GM12878 (cell line): Measurements from ENCODE around the gene YDJC. TPM values are rescaled to one million over a fixed set of nuclear protein-coding genes. Genes with fewer than 3 reads are reported as not detected.

Source experiments
- ATAC-seq: fragments of 200-7000 bp; cut with Tn5 transposase; 3 replicates; pipeline ENCODE4 v1.9.1; 2020; ENCODE audit warnings: mild to moderate bottlenecking, moderate library complexity
- BruUV-seq: library from RNA; stranded (reverse); fragments of 400-500 nt; replicated peaks from 2 replicates; lab custom pipeline; 2021; lab: Mats Ljungman, UMichigan
- CTCF ChIA-PET: fragments of 300-600 bp; sonication (Branson Sonifier 250); formaldehyde crosslinking; extraction: SDS; loops from one replicate; lab custom pipeline; 2021; ENCODE audit warnings: inconsistent platforms; lab: Yijun Ruan, JAX
- POLR2A ChIA-PET: fragments of 350-600 bp; formaldehyde crosslinking; extraction: SDS; loops from one replicate; lab custom pipeline; 2021; ENCODE audit warnings: inconsistent platforms; lab: Charles Lee
- RAD21 ChIA-PET: fragments of 300-600 bp; sonication (Branson Sonifier 250); formaldehyde crosslinking; loops from one replicate; lab custom pipeline; 2023; ENCODE audit warnings: antibody characterized with exemption; ENCODE audit not compliant: unreplicated experiment; lab: Charles Lee
- SMC1A ChIA-PET: fragments of 300-600 bp; sonication (Branson Sonifier 250); formaldehyde crosslinking; loops from one replicate; lab custom pipeline; 2023; ENCODE audit not compliant: unreplicated experiment, uncharacterized antibody; lab: Charles Lee
- DNase-seq: peaks from one replicate; pipeline ENCODE4 v3.0.0-alpha.2; 2011; ENCODE audit warnings: low read depth, low spot score
- FAIRE-seq: peaks from 3 replicates; lab custom pipeline; 2011; peaks lifted over from hg19 to GRCh38; lab: Jason Lieb, UNC
- H2AFZ ChIP-seq: 2 replicates; pipeline ENCODE4 v1.6.0; 2011; ENCODE audit warnings: low read depth, low read length, control low read depth; ENCODE audit not compliant: control insufficient read depth
- H3K27ac ChIP-seq: 2 replicates; pipeline ENCODE4 v1.5.1; 2011; ENCODE audit warnings: control low read depth; ENCODE audit not compliant: control insufficient read depth, insufficient read depth
- H3K27me3 ChIP-seq, 2 experiments: replicated peaks in 1 of 2; 2 replicates each; pipeline versions ENCODE4 v1.6.0 to v1.6.1; 2011; ENCODE audit warnings: low read length in 1 of 2; ENCODE audit not compliant: control insufficient read depth in 2 of 2, insufficient read depth in 2 of 2
- H3K36me3 ChIP-seq, 2 experiments: 2 replicates each; pipeline ENCODE4 v1.5.1; 2011; ENCODE audit warnings: low read length in 1 of 2; ENCODE audit not compliant: control insufficient read depth in 2 of 2, insufficient read depth in 2 of 2
- H3K4me1 ChIP-seq: 2 replicates; pipeline ENCODE4 v1.6.1; 2011; ENCODE audit warnings: mild to moderate bottlenecking, low read length, moderate library complexity, mixed read lengths; ENCODE audit not compliant: control insufficient read depth, insufficient read depth
- H3K4me2 ChIP-seq: 2 replicates; pipeline ENCODE4 v1.6.0; 2011; ENCODE audit warnings: control low read depth; ENCODE audit not compliant: control insufficient read depth, insufficient read depth
- H3K4me3 ChIP-seq: fragments of 200-600 bp; sonication (generic); 2 replicates; pipeline ENCODE4 v1.5.1; 2016
- H3K79me2 ChIP-seq: 2 replicates; pipeline ENCODE4 v1.6.0; 2011; ENCODE audit warnings: low read length; ENCODE audit not compliant: control insufficient read depth, insufficient read depth
- H3K9ac ChIP-seq: 2 replicates; pipeline ENCODE4 v1.8.0; 2011; ENCODE audit warnings: low read length, control low read depth, mixed read lengths; ENCODE audit not compliant: control insufficient read depth, insufficient read depth
- H3K9me3 ChIP-seq: replicated peaks from 3 replicates; pipeline ENCODE4 v1.5.1; 2011; ENCODE audit warnings: mild to moderate bottlenecking, low read length; ENCODE audit not compliant: control insufficient read depth, insufficient read depth
- H4K20me1 ChIP-seq: 2 replicates; pipeline ENCODE4 v1.6.0; 2011; ENCODE audit not compliant: control insufficient read depth, insufficient read depth
- MEF2A ChIP-seq: IDR thresholded peaks from 2 replicates; pipeline ENCODE4 v1.6.1; 2011; ENCODE audit warnings: low read depth, mild to moderate bottlenecking, low read length, moderate library complexity; ENCODE audit not compliant: insufficient read depth
- MYC ChIP-seq: IDR thresholded peaks from 2 replicates; pipeline ENCODE4 v1.6.1; 2011; ENCODE audit warnings: mild to moderate bottlenecking, low read length, moderate library complexity, inconsistent platforms; ENCODE audit not compliant: insufficient read depth, insufficient replicate concordance, insufficient read length, severe bottlenecking
- SPI1 ChIP-seq: IDR thresholded peaks from 2 replicates; pipeline ENCODE4 v1.6.1; 2011; ENCODE audit warnings: low read depth, mild to moderate bottlenecking, low read length, moderate library complexity, borderline replicate concordance; ENCODE audit not compliant: insufficient read depth
- ZNF217 ChIP-seq: fragments of 450-650 bp; IDR thresholded peaks from 2 replicates; pipeline ENCODE4 v1.6.1; 2017; ENCODE audit warnings: antibody characterized with exemption, mild to moderate bottlenecking
- ZNF274 ChIP-seq: IDR thresholded peaks from one replicate; pipeline ENCODE4 v1.8.0; 2011; ENCODE audit not compliant: insufficient read length, insufficient read depth
- WGBS: methylation state at CpG from one replicate; pipeline ENCODE4 v1.1.6; 2016; ENCODE audit warnings: low lambda C conversion rate; ENCODE audit not compliant: insufficient replicate concordance, insufficient coverage; ENCODE audit errors: missing lambda C conversion rate; 5-methylcytosine and 5-hydroxymethylcytosine counted together
- in situ Hi-C: fragments of 300-500 bp; cut with MboI; formaldehyde crosslinking; loops from 9 replicates; pipeline ENCODE4 v1.14.3; 2018; ENCODE audit warnings: mixed read lengths
- intact Hi-C: fragments of 100-400 bp; cut with micrococcal nuclease; formaldehyde crosslinking; loops from one replicate; pipeline ENCODE4 v1.14.2; 2022; ENCODE audit not compliant: unreplicated experiment
- polyA plus RNA-seq, 11 experiments: library from polyadenylated mRNA; depleted of rRNA in 4 of 11; unstranded in 6 of 11; stranded (reverse) in 5 of 11; fragments of >200 nt; fragmentation: Nextera tagmentation in 4 of 11; fragmentation: Illumina TruSeq in 1 of 11; extraction: Ambion mirVana in 4 of 11; extraction: Trizol in 1 of 11; gene quantifications; 1 replicate in 1 of 11; 2 replicates in 10 of 11; pipeline versions ENCODE4 v1.2.1 to v1.2.3, GENCODE V29; 2011 to 2016; ENCODE audit warnings: inconsistent platforms in 2 of 11, missing spikeins in 2 of 11, low read depth in 1 of 11
- total RNA-seq, 4 experiments: library from RNA; depleted of rRNA in 3 of 4; stranded (reverse); fragments of >200 nt in 3 of 4; fragmentation: Illumina TruSeq in 1 of 4; extraction: Trizol in 1 of 4; gene quantifications; 2 replicates each; pipeline versions ENCODE4 v1.2.1 to v1.2.3, GENCODE V29; 2013 to 2021
- TF ChIP-seq, protein P1 (sequence below): fragments of 450-650 bp; IDR thresholded peaks from 2 replicates; pipeline ENCODE4 v1.6.1; 2017; ENCODE audit warnings: mild to moderate bottlenecking, moderate library complexity
- TF ChIP-seq, protein P2 (sequence below), 3 experiments: IDR thresholded peaks in 2 of 3; conservative IDR thresholded peaks in 1 of 3; 2 replicates each; pipeline ENCODE4 v1.5.1; 2011; ENCODE audit warnings: low read depth in 3 of 3, low read length in 3 of 3, mild to moderate bottlenecking in 3 of 3, control low read depth in 2 of 3, moderate library complexity in 2 of 3, inconsistent platforms in 1 of 3, mixed read lengths in 1 of 3; ENCODE audit not compliant: control insufficient read depth in 2 of 3, insufficient read depth in 1 of 3; ENCODE audit errors: extremely low read depth in 1 of 3
- TF ChIP-seq, protein P3 (sequence below): fragments of 450-650 bp; IDR thresholded peaks from 2 replicates; pipeline ENCODE4 v1.6.1; 2016; ENCODE audit warnings: mild to moderate bottlenecking, moderate library complexity, borderline replicate concordance

The YDJC gene
- total and polyA plus RNA-seq, 10 of the 15 experiments (the other 5 are each of a cell fraction or from before 2014, with no cell fraction given): 1.00 to 77.6 (median 38.4) TPM

DNA sequence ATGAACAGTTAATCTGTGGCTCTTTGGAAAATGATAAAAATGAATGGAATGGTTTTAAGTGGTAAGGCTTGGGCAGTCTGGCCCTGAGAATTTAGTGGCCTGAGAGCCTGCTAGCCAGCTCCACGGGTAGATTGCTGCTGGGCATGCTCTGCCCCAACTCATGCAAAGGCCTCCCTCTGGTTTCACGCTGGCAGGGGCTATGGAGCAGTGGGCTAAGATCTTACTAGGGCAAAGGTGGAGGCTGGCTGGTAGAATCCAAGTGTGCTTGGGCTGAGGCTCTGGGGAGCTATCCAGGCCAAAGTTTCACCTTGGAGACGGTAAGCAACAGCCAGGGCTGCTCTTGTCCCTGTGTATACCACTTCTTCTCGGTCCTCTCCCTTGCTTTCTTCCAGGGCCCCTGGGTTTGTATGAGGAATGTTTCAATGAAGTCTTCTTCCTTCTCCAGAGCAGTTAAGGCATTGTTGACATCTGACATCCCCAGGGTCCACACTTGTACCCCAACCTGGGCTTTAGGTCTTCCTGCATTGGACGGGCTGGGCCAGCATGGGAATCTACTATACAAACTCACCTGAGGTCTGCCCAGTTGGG is 34.9 kb downstream of the YDJC start (continued):
- TF ChIP-seq, protein P1, sequence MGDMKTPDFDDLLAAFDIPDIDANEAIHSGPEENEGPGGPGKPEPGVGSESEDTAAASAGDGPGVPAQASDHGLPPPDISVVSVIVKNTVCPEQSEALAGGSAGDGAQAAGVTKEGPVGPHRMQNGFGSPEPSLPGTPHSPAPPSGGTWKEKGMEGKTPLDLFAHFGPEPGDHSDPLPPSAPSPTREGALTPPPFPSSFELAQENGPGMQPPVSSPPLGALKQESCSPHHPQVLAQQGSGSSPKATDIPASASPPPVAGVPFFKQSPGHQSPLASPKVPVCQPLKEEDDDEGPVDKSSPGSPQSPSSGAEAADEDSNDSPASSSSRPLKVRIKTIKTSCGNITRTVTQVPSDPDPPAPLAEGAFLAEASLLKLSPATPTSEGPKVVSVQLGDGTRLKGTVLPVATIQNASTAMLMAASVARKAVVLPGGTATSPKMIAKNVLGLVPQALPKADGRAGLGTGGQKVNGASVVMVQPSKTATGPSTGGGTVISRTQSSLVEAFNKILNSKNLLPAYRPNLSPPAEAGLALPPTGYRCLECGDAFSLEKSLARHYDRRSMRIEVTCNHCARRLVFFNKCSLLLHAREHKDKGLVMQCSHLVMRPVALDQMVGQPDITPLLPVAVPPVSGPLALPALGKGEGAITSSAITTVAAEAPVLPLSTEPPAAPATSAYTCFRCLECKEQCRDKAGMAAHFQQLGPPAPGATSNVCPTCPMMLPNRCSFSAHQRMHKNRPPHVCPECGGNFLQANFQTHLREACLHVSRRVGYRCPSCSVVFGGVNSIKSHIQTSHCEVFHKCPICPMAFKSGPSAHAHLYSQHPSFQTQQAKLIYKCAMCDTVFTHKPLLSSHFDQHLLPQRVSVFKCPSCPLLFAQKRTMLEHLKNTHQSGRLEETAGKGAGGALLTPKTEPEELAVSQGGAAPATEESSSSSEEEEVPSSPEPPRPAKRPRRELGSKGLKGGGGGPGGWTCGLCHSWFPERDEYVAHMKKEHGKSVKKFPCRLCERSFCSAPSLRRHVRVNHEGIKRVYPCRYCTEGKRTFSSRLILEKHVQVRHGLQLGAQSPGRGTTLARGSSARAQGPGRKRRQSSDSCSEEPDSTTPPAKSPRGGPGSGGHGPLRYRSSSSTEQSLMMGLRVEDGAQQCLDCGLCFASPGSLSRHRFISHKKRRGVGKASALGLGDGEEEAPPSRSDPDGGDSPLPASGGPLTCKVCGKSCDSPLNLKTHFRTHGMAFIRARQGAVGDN: no peak
- TF ChIP-seq ZNF274: no peak
- TF ChIP-seq ZNF217: no peak
- TF ChIP-seq MEF2A: no peak
- TF ChIP-seq MYC: no peak
- TF ChIP-seq SPI1: no peak

DNA sequence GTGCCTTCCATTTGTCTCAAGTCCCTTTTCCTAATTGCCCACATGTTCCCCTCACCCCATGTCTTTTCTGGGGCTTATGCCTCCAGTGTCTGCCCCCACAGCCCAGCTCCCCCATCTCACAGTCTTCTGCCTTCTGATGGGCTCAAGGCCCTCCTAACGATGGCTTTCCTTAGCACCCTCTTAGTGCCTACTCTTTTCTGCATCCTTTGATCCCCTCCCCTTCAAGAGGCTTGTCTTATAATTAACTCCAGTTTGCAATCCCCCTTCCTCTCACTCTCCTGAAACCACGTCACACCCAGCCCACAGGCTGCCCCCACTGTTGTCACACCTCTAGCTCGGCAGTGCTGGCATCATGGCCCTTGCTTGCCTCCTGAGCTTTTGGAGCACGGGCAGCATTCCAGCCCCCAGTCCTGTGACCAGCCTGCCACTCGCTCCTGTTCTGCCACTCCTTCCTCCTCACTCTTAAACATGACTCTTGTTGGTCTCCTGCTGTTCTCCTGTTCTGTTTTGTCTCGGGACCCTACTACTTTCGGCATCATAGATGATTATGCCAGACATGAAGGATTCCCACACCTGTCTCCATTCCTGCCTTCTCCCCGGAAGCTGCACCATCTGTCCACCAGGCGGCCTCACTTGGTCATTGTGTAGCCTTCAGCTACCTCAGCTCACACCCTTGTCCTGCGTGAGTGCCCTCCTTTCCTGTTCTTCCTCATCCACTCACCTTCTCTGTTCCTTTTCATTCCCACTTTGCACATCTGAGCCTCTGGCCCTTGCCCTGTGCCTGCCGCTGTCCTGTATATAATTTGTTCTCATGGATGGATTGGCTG is 36.2 kb downstream of the YDJC start:
- H4K20me1 ChIP-seq: peaks cover 15% of the 10 kb centered on the region
- POLR2A ChIA-PET: no interaction called here
- H3K36me3 ChIP-seq: peaks cover 31 to 32% of the 10 kb centered on the region in 2 experiments
- SMC1A ChIA-PET: interaction anchor here (0.9 to 1.1 kb wide), 2 partner anchors 35 to 58 kb away, joined by 3 read pairs; no protein-coding TSS in a partner anchor
- TF ChIP-seq, protein P2, sequence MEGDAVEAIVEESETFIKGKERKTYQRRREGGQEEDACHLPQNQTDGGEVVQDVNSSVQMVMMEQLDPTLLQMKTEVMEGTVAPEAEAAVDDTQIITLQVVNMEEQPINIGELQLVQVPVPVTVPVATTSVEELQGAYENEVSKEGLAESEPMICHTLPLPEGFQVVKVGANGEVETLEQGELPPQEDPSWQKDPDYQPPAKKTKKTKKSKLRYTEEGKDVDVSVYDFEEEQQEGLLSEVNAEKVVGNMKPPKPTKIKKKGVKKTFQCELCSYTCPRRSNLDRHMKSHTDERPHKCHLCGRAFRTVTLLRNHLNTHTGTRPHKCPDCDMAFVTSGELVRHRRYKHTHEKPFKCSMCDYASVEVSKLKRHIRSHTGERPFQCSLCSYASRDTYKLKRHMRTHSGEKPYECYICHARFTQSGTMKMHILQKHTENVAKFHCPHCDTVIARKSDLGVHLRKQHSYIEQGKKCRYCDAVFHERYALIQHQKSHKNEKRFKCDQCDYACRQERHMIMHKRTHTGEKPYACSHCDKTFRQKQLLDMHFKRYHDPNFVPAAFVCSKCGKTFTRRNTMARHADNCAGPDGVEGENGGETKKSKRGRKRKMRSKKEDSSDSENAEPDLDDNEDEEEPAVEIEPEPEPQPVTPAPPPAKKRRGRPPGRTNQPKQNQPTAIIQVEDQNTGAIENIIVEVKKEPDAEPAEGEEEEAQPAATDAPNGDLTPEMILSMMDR (IDR thresholded peaks at IDR 0.05 in 2 of 3, conservative IDR thresholded peaks at IDR 0.05 in 1 of 3; ENCODE audit: control insufficient read depth in 2 of 3, extremely low read depth in 1 of 3, insufficient read depth in 1 of 3, low read depth in 3 of 3, low read length in 3 of 3): 0 out of 6 replicates have a peak, but pooled peaks of 1 of the 3 experiments have one; percentile 7
- TF ChIP-seq, protein P3, sequence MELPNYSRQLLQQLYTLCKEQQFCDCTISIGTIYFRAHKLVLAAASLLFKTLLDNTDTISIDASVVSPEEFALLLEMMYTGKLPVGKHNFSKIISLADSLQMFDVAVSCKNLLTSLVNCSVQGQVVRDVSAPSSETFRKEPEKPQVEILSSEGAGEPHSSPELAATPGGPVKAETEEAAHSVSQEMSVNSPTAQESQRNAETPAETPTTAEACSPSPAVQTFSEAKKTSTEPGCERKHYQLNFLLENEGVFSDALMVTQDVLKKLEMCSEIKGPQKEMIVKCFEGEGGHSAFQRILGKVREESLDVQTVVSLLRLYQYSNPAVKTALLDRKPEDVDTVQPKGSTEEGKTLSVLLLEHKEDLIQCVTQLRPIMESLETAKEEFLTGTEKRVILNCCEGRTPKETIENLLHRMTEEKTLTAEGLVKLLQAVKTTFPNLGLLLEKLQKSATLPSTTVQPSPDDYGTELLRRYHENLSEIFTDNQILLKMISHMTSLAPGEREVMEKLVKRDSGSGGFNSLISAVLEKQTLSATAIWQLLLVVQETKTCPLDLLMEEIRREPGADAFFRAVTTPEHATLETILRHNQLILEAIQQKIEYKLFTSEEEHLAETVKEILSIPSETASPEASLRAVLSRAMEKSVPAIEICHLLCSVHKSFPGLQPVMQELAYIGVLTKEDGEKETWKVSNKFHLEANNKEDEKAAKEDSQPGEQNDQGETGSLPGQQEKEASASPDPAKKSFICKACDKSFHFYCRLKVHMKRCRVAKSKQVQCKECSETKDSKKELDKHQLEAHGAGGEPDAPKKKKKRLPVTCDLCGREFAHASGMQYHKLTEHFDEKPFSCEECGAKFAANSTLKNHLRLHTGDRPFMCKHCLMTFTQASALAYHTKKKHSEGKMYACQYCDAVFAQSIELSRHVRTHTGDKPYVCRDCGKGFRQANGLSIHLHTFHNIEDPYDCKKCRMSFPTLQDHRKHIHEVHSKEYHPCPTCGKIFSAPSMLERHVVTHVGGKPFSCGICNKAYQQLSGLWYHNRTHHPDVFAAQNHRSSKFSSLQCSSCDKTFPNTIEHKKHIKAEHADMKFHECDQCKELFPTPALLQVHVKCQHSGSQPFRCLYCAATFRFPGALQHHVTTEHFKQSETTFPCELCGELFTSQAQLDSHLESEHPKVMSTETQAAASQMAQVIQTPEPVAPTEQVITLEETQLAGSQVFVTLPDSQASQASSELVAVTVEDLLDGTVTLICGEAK: no peak
- TF ChIP-seq, all 136 proteins: peak for 1
- intact Hi-C loops: no loop called here
- Histone ChIP-seq H3K4me3 (no peak overlapping the region), H3K4me1 (peaks cover 11% of the 10 kb centered on the region), H3K9ac (no peak overlapping the region), H2AFZ (no peak overlapping the region), H3K27ac (no peak overlapping the region), H3K27me3 (no peaks in the 10 kb centered on the region), H3K4me2 (no peak overlapping the region), H3K9me3 (no peaks in the 10 kb centered on the region), H3K79me2 (peaks cover 60% of the 10 kb centered on the region)
- ATAC-seq (no peak), DNase-seq (no peak), FAIRE-seq (no peak)
- BruUV-seq: no TSS peak
- WGBS: 76% methylated on average over 11 of the region's 11 CpGs
- in situ Hi-C loops: no loop called here
- ChIA-PET CTCF (interaction anchor here (0.7 kb wide), 1 partner anchor 36 kb away, joined by 3 read pairs; no protein-coding TSS in a partner anchor), RAD21 (interaction anchor here (1.8 kb wide), 1 partner anchor 14 kb away, joined by 4 read pairs; no protein-coding TSS in a partner anchor)
